SK-N-SH (cell line): ENCODE data around the gene MBD3.

Experiments used
- EZH2phosphoT487 ChIP-seq: fragments of 200-600 bp; sonication (generic); IDR thresholded peaks from 2 replicates; pipeline ENCODE4 v1.6.1; 2017; ENCODE audit warnings: low read depth, mixed run types, mild to moderate bottlenecking, antibody characterized with exemption, moderate library complexity, borderline replicate concordance
- GABPA ChIP-seq: IDR thresholded peaks from 2 replicates; pipeline ENCODE4 v1.4.0; 2012; ENCODE audit warnings: low read depth, mild to moderate bottlenecking
- RFX5 ChIP-seq: IDR thresholded peaks from 2 replicates; pipeline ENCODE4 v1.6.1; 2012; ENCODE audit warnings: mild to moderate bottlenecking, improper control_type of control experiment, low read length
- TF ChIP-seq, protein P1 (sequence below): fragments of 200-600 bp; sonication (generic); IDR thresholded peaks from 2 replicates; pipeline ENCODE4 v1.6.1; 2017; ENCODE audit warnings: antibody characterized with exemption, mild to moderate bottlenecking, moderate library complexity
- TF ChIP-seq, protein P2 (sequence below): IDR thresholded peaks from 2 replicates; pipeline ENCODE4; 2012
- TF ChIP-seq, protein P3 (sequence below): IDR thresholded peaks from 2 replicates; pipeline ENCODE4 v1.4.0; 2012; ENCODE audit warnings: low read depth, borderline replicate concordance

DNA sequence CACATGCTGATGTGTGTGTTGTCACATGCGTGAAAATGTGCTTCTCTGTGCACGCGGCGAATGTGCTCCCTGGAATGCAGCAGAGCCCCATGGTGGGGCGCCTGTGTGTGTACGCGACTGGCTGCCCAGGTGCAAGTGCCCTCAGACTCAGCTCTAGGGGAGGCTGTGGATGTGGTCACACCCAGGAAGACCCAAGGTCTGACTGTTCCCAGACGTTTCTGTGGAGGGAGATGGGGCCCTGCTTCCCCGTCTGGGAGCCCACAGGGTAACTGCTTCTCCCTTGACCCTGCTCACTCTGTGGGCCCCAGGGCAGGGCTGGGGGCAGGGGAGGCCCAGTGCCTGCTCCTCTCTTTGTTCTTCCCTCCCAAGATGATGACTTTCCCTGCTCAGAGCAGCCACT, 20.5 kb upstream of the MBD3 start:
- no peak for TF ChIP-seq RFX5
- TF ChIP-seq, protein P1, sequence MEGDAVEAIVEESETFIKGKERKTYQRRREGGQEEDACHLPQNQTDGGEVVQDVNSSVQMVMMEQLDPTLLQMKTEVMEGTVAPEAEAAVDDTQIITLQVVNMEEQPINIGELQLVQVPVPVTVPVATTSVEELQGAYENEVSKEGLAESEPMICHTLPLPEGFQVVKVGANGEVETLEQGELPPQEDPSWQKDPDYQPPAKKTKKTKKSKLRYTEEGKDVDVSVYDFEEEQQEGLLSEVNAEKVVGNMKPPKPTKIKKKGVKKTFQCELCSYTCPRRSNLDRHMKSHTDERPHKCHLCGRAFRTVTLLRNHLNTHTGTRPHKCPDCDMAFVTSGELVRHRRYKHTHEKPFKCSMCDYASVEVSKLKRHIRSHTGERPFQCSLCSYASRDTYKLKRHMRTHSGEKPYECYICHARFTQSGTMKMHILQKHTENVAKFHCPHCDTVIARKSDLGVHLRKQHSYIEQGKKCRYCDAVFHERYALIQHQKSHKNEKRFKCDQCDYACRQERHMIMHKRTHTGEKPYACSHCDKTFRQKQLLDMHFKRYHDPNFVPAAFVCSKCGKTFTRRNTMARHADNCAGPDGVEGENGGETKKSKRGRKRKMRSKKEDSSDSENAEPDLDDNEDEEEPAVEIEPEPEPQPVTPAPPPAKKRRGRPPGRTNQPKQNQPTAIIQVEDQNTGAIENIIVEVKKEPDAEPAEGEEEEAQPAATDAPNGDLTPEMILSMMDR: no peak
- TF ChIP-seq EZH2phosphoT487: no peak
- TF ChIP-seq GABPA: no peak
- TF ChIP-seq, protein P2, sequence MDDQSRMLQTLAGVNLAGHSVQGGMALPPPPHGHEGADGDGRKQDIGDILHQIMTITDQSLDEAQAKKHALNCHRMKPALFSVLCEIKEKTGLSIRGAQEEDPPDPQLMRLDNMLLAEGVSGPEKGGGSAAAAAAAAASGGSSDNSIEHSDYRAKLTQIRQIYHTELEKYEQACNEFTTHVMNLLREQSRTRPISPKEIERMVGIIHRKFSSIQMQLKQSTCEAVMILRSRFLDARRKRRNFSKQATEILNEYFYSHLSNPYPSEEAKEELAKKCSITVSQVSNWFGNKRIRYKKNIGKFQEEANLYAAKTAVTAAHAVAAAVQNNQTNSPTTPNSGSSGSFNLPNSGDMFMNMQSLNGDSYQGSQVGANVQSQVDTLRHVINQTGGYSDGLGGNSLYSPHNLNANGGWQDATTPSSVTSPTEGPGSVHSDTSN: no peak
- TF ChIP-seq, protein P3, sequence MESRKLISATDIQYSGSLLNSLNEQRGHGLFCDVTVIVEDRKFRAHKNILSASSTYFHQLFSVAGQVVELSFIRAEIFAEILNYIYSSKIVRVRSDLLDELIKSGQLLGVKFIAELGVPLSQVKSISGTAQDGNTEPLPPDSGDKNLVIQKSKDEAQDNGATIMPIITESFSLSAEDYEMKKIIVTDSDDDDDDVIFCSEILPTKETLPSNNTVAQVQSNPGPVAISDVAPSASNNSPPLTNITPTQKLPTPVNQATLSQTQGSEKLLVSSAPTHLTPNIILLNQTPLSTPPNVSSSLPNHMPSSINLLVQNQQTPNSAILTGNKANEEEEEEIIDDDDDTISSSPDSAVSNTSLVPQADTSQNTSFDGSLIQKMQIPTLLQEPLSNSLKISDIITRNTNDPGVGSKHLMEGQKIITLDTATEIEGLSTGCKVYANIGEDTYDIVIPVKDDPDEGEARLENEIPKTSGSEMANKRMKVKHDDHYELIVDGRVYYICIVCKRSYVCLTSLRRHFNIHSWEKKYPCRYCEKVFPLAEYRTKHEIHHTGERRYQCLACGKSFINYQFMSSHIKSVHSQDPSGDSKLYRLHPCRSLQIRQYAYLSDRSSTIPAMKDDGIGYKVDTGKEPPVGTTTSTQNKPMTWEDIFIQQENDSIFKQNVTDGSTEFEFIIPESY: no peak
